Measurements from ENCODE around the gene USH2A.
"Not testable (repeated sequence)": the region's sequence is repeated elsewhere in the genome, so short reads cannot be mapped to it uniquely, and the experiment has no call there.

Gene USH2A

DNA sequence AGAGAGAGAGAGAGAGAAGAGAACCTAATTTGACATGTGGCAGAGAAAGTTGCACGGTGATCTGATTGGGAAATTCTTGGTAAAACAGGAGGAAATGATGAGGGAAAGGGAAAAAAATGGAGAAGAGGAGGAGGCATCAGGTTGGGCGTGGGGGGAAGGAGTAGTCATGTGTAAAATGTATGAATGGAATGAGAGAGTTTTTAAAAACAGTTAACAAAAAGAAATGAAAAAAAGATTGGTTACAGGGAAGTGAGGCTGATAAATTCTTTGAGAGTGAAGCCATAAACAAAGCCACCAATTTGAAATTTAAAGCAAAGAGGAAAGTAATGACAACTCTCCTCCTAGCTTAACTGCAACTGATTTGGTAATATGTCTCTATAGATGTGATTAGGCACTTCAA lies 409.2 kb downstream of the USH2A start:
- no peak overlapping the region for H3K18ac ChIP-seq (ENCODE audit: low read length)
- no peaks in the 10 kb centered on the region for H3K27me3 ChIP-seq (ENCODE audit: control insufficient read depth in 3 of 3, insufficient read depth in 3 of 3, low read depth in 1 of 3, low read length in 3 of 3)
- no peak overlapping the region for H2AK5ac ChIP-seq (ENCODE audit: low read depth, low read length)
- no peak overlapping the region for H2AFZ ChIP-seq (ENCODE audit: low read length)
- peaks cover 0 to 1% of the 10 kb centered on the region in 2 donors for H3K4me1 ChIP-seq (ENCODE audit: control insufficient read depth in 2 of 2, insufficient read depth in 1 of 2, low read depth in 1 of 2, low read length in 2 of 2)
- WGBS, 2 donors (ENCODE audit: extremely low coverage in 2 of 2, insufficient read length in 2 of 2, insufficient replicate concordance in 1 of 2), result 100% methylated on average over 1 of the region's 2 CpGs; no CpG with 5 or more reads in 1 of the 2 donors
- no peak overlapping the region for H3K9ac ChIP-seq (ENCODE audit: low read depth, low read length, poor library complexity)
- no peak overlapping the region for H3K14ac ChIP-seq (ENCODE audit: low read length)
- H2BK5ac ChIP-seq (ENCODE audit: low read length), result no peak overlapping the region
- DNase-seq (ENCODE audit: low spot score), result no peak
- H3K79me1 ChIP-seq (ENCODE audit: low read depth, low read length), result no peaks in the 10 kb centered on the region
- H3K9me3 ChIP-seq (replicated peaks in 1 of 2; ENCODE audit: control insufficient read depth in 2 of 2, insufficient read depth in 1 of 2, low read depth in 1 of 2, low read length in 2 of 2), result no peaks in the 10 kb centered on the region
- no peak overlapping the region for H2BK15ac ChIP-seq (ENCODE audit: low read length)
- H2BK120ac ChIP-seq (ENCODE audit: low read depth, low read length), result no peak overlapping the region
- no peak overlapping the region for H3K4ac ChIP-seq (ENCODE audit: low read length)
- no peaks in the 10 kb centered on the region for H3K36me3 ChIP-seq (replicated peaks in 1 of 2; ENCODE audit: control insufficient read depth in 2 of 2, insufficient read depth in 2 of 2, low read length in 2 of 2)
- no peak overlapping the region for H4K91ac ChIP-seq (ENCODE audit: low read depth, low read length, poor library complexity)
- H3K4me2 ChIP-seq (ENCODE audit: insufficient read depth, low read length, poor library complexity, severe bottlenecking), result no peak overlapping the region
- H3K4me3 ChIP-seq (ENCODE audit: low read length in 2 of 2), result no peak overlapping the region
- H2BK12ac ChIP-seq (ENCODE audit: low read length), result no peak overlapping the region
- no peak overlapping the region for H3K23ac ChIP-seq (ENCODE audit: low read depth, low read length, poor library complexity)
- no peak overlapping the region for H3K27ac ChIP-seq (replicated peaks; ENCODE audit: low read length)
- H4K8ac ChIP-seq (ENCODE audit: low read depth, low read length), result no peak overlapping the region

DNA sequence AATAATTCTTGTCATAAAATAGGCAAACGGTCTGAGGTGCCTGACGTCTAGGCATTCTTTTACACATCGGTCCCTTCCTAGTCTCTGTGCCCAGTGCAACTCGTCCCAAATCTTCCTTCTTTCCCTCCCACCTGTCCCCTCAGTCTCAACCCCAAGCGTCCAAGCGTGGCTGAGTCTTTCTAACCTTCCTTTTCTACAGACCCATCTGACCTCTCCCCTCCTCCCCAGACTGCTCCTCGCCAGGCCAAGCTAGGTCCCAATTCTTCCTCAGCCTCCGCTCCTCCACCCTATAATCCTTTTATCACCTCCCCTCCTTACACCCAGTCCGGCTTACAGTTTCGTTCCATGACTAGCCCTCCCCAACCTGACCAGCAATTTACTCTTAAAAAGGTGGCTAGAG lies 413.8 kb downstream of the USH2A start:
- H3K4me1 ChIP-seq (ENCODE audit: control insufficient read depth in 2 of 2, insufficient read depth in 1 of 2, low read depth in 1 of 2, low read length in 2 of 2); H3K9me3 ChIP-seq (replicated peaks in 1 of 2; ENCODE audit: control insufficient read depth in 2 of 2, insufficient read depth in 1 of 2, low read depth in 1 of 2, low read length in 2 of 2); H3K4me2 ChIP-seq (ENCODE audit: insufficient read depth, low read length, poor library complexity, severe bottlenecking); H2BK12ac ChIP-seq (ENCODE audit: low read length); H3K14ac ChIP-seq (ENCODE audit: low read length); H3K23ac ChIP-seq (ENCODE audit: low read depth, low read length, poor library complexity); H2BK15ac ChIP-seq (ENCODE audit: low read length); H2AK5ac ChIP-seq (ENCODE audit: low read depth, low read length); H3K18ac ChIP-seq (ENCODE audit: low read length); H4K91ac ChIP-seq (ENCODE audit: low read depth, low read length, poor library complexity); H3K4me3 ChIP-seq (ENCODE audit: low read length in 2 of 2); H3K9ac ChIP-seq (ENCODE audit: low read depth, low read length, poor library complexity); H2AFZ ChIP-seq (ENCODE audit: low read length); H4K8ac ChIP-seq (ENCODE audit: low read depth, low read length); H3K4ac ChIP-seq (ENCODE audit: low read length); H3K36me3 ChIP-seq (replicated peaks in 1 of 2; ENCODE audit: control insufficient read depth in 2 of 2, insufficient read depth in 2 of 2, low read length in 2 of 2); H3K27ac ChIP-seq (replicated peaks; ENCODE audit: low read length); DNase-seq (ENCODE audit: low spot score); H2BK5ac ChIP-seq (ENCODE audit: low read length); H3K79me1 ChIP-seq (ENCODE audit: low read depth, low read length); H3K27me3 ChIP-seq (ENCODE audit: control insufficient read depth in 3 of 3, insufficient read depth in 3 of 3, low read depth in 1 of 3, low read length in 3 of 3); H2BK120ac ChIP-seq (ENCODE audit: low read depth, low read length): not testable (repeated sequence)
- no CpG with 5 or more reads among the region's 10 CpGs for WGBS, 2 donors (ENCODE audit: extremely low coverage in 2 of 2, insufficient read length in 2 of 2, insufficient replicate concordance in 1 of 2)

DNA sequence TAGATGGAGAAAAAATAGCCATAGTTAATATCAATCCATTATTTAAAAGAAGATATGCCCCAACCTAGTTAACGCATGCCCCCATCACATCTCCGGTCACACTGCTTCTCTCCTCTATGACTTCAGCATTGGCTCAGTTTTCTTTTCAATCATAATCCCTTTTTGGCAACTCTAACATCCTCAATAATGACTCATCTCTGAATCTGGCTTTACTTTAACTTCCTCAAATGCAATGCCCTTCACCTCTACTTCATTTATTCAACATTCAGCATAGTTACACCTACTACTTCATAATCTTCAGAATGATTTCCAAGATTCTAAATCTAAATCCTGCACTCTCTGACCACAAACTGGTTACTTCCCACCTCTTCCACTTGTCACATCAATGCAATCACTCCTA lies 417.3 kb downstream of the USH2A start:
- no peak overlapping the region for H2BK120ac ChIP-seq (ENCODE audit: low read depth, low read length)
- H3K14ac ChIP-seq (ENCODE audit: low read length), result no peak overlapping the region
- no peaks in the 10 kb centered on the region for H3K27me3 ChIP-seq (ENCODE audit: control insufficient read depth in 3 of 3, insufficient read depth in 3 of 3, low read depth in 1 of 3, low read length in 3 of 3)
- no peaks in the 10 kb centered on the region for H3K79me1 ChIP-seq (ENCODE audit: low read depth, low read length)
- H2BK15ac ChIP-seq (ENCODE audit: low read length), result no peak overlapping the region
- no peak overlapping the region for H2BK5ac ChIP-seq (ENCODE audit: low read length)
- no peak overlapping the region for H4K8ac ChIP-seq (ENCODE audit: low read depth, low read length)
- no peak overlapping the region for H3K4ac ChIP-seq (ENCODE audit: low read length)
- no peaks in the 10 kb centered on the region for H3K36me3 ChIP-seq (replicated peaks in 1 of 2; ENCODE audit: control insufficient read depth in 2 of 2, insufficient read depth in 2 of 2, low read length in 2 of 2)
- no peak overlapping the region for H2AK5ac ChIP-seq (ENCODE audit: low read depth, low read length)
- no peak overlapping the region for H3K9ac ChIP-seq (ENCODE audit: low read depth, low read length, poor library complexity)
- H3K4me1 ChIP-seq (ENCODE audit: control insufficient read depth in 2 of 2, insufficient read depth in 1 of 2, low read depth in 1 of 2, low read length in 2 of 2), result no peaks in the 10 kb centered on the region
- no peak overlapping the region for H3K23ac ChIP-seq (ENCODE audit: low read depth, low read length, poor library complexity)
- H3K18ac ChIP-seq (ENCODE audit: low read length), result no peak overlapping the region
- no peak overlapping the region for H2AFZ ChIP-seq (ENCODE audit: low read length)
- H3K27ac ChIP-seq (replicated peaks; ENCODE audit: low read length), result no peak overlapping the region
- H3K4me3 ChIP-seq (ENCODE audit: low read length in 2 of 2), result no peak overlapping the region
- no peak for DNase-seq (ENCODE audit: low spot score)
- no peaks in the 10 kb centered on the region for H3K9me3 ChIP-seq (replicated peaks in 1 of 2; ENCODE audit: control insufficient read depth in 2 of 2, insufficient read depth in 1 of 2, low read depth in 1 of 2, low read length in 2 of 2)
- no peak overlapping the region for H2BK12ac ChIP-seq (ENCODE audit: low read length)
- H3K4me2 ChIP-seq (ENCODE audit: insufficient read depth, low read length, poor library complexity, severe bottlenecking), result no peak overlapping the region
- no CpG with 5 or more reads among the region's 2 CpGs for WGBS, 2 donors (ENCODE audit: extremely low coverage in 2 of 2, insufficient read length in 2 of 2, insufficient replicate concordance in 1 of 2)
- H4K91ac ChIP-seq (ENCODE audit: low read depth, low read length, poor library complexity), result no peak overlapping the region

DNA sequence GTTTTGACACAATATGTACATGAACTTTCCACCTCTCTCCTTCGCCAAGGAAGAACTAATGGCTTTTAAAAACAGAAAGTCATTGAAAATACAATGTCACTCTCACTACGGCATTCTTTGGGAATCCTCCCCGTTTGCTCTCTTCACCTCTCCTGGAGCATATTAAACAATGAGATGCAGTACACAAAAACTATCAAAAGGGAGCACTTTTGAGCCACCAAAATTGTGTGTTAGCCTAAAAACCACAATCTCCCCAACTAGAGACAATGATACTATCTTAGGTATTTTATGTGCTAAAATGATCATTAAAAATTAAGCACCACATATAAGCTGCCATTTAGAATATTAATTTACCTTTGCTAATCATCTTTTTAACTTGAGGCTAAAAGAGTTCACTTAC lies 430.6 kb downstream of the USH2A start:
- Histone ChIP-seq H4K91ac (ENCODE audit: low read depth, low read length, poor library complexity) (no peak overlapping the region), H2BK15ac (ENCODE audit: low read length) (no peak overlapping the region), H2BK5ac (ENCODE audit: low read length) (no peak overlapping the region), H3K9me3 (replicated peaks in 1 of 2; ENCODE audit: control insufficient read depth in 2 of 2, insufficient read depth in 1 of 2, low read depth in 1 of 2, low read length in 2 of 2) (no peaks in the 10 kb centered on the region), H3K4me1 (ENCODE audit: control insufficient read depth in 2 of 2, insufficient read depth in 1 of 2, low read depth in 1 of 2, low read length in 2 of 2) (peaks cover 0 to 1% of the 10 kb centered on the region in 2 donors), H3K18ac (ENCODE audit: low read length) (no peak overlapping the region), H3K14ac (ENCODE audit: low read length) (no peak overlapping the region), H4K8ac (ENCODE audit: low read depth, low read length) (no peak overlapping the region), H3K4me2 (ENCODE audit: insufficient read depth, low read length, poor library complexity, severe bottlenecking) (no peak overlapping the region), H2BK120ac (ENCODE audit: low read depth, low read length) (no peak overlapping the region), H3K36me3 (replicated peaks in 1 of 2; ENCODE audit: control insufficient read depth in 2 of 2, insufficient read depth in 2 of 2, low read length in 2 of 2) (no peaks in the 10 kb centered on the region), H2AK5ac (ENCODE audit: low read depth, low read length) (no peak overlapping the region), H3K4me3 (ENCODE audit: low read length in 2 of 2) (no peak overlapping the region), H3K9ac (ENCODE audit: low read depth, low read length, poor library complexity) (no peak overlapping the region), H3K27ac (replicated peaks; ENCODE audit: low read length) (no peak overlapping the region), H2BK12ac (ENCODE audit: low read length) (no peak overlapping the region), H3K23ac (ENCODE audit: low read depth, low read length, poor library complexity) (no peak overlapping the region), H3K4ac (ENCODE audit: low read length) (no peak overlapping the region), H3K79me1 (ENCODE audit: low read depth, low read length) (no peaks in the 10 kb centered on the region), H3K27me3 (ENCODE audit: control insufficient read depth in 3 of 3, insufficient read depth in 3 of 3, low read depth in 1 of 3, low read length in 3 of 3) (no peaks in the 10 kb centered on the region), H2AFZ (ENCODE audit: low read length) (no peak overlapping the region)
- peak; percentile 52 for DNase-seq (ENCODE audit: low spot score)
- WGBS, 2 donors (ENCODE audit: extremely low coverage in 2 of 2, insufficient read length in 2 of 2, insufficient replicate concordance in 1 of 2), result no CpG with 5 or more reads among the region's 3 CpGs

All from neuronal stem cell (in vitro differentiated cells).